ENCODE data around the gene SLC6A19.

DNA sequence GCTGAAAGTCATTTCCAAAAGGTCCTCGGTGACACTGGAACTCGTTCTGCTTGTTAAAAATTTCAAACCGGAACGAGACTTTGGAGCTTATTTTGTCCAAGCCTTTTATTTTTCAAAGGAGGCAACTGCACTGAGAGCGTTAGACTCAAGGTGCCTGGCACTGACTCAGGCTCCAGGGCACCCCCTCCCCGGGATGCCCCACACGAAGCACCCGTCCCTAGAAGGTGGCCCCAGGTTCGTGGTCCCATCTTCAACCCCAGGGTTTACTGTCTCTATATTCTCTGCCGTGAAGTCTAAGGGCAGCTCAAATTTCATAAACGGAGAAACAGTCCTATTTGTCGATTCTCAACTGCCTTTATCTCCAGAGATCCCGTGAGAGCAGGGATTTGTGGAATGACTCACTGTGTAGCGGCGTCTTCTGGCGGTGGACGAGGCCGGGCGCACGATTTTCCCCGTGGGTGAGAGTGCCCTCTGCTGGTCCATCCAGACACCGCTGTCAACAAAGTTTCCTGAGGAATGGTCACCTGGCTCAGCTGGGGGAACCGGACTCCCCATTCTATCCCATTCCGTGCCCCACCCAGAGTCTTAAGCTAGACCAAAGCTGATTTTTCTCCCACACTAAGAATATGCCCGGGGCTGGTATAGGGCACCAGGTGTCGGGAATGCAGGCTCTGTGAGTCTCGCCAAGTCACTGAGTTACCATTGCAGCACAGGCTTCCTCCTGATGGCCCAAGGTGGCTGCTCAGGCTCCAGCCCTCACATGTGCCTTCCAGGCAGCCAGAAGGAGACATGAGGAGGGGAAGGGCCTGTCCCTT lies 27.1 kb upstream of the SLC6A19 start:
- TF ChIP-seq CTCF (IDR thresholded peaks at IDR 0.05) (no peak), EP300 (IDR thresholded peaks at IDR 0.05) (no peak)
